OCI-LY7 (cell line): ENCODE measurements around the gene TPSG1. TPM values are rescaled to one million over a fixed set of nuclear protein-coding genes. Genes with fewer than 3 reads are reported as not detected.
"Not testable (repeated sequence)": the region's sequence is repeated elsewhere in the genome, so short reads cannot be mapped to it uniquely, and the experiment has no call there.

Source experiments
- BruUV-seq: library from RNA; stranded (reverse); fragments of 400-500 nt; replicated peaks from 2 replicates; lab custom pipeline; 2021; lab: Mats Ljungman, UMichigan
- CTCF ChIA-PET: fragments of 300-600 bp; sonication (Branson Sonifier 250); formaldehyde crosslinking; loops from one replicate; lab custom pipeline; 2022; ENCODE audit warnings: antibody characterized with exemption; ENCODE audit not compliant: unreplicated experiment; lab: Charles Lee
- POLR2A ChIA-PET: fragments of 300-600 bp; sonication (Branson Sonifier 250); formaldehyde crosslinking; loops from one replicate; lab custom pipeline; 2022; ENCODE audit warnings: antibody characterized with exemption; lab: Charles Lee
- DNase-seq: peaks from one replicate; pipeline ENCODE4 v3.0.0-alpha.2; 2015; ENCODE audit warnings: low spot score
- H2AFZ ChIP-seq: fragments of 200-600 bp; sonication (generic), shearing (Covaris generic); 2 replicates; pipeline ENCODE4 v1.6.1; 2014; ENCODE audit warnings: mild to moderate bottlenecking, antibody characterized with exemption, low read length, moderate library complexity
- H3K27ac ChIP-seq: fragments of 200-600 bp; sonication (generic); 2 replicates; pipeline ENCODE4 v1.5.1; 2014; ENCODE audit warnings: mixed run types, low read depth, mild to moderate bottlenecking, moderate library complexity, low read length, inconsistent platforms; ENCODE audit not compliant: poor library complexity, severe bottlenecking
- H3K36me3 ChIP-seq: fragments of 200-600 bp; sonication (generic); 2 replicates; pipeline ENCODE4 v1.6.1; 2014; ENCODE audit warnings: mild to moderate bottlenecking, antibody characterized with exemption, low read length, moderate library complexity, mixed read lengths; ENCODE audit not compliant: insufficient read depth
- H3K4me1 ChIP-seq: fragments of 200-600 bp; sonication (generic); 2 replicates; pipeline ENCODE4 v1.5.1; 2014; ENCODE audit warnings: mild to moderate bottlenecking, low read length; ENCODE audit not compliant: insufficient read depth, poor library complexity, severe bottlenecking
- H3K4me2 ChIP-seq: fragments of 200-600 bp; sonication (generic); 2 replicates; pipeline ENCODE4 v1.6.1; 2014; ENCODE audit warnings: mild to moderate bottlenecking, low read length
- H3K4me3 ChIP-seq: fragments of 200-600 bp; sonication (generic); 2 replicates; pipeline ENCODE4 v1.5.1; 2014; ENCODE audit warnings: mild to moderate bottlenecking, low read depth, low read length; ENCODE audit not compliant: poor library complexity, severe bottlenecking
- H3K79me2 ChIP-seq: fragments of 200-600 bp; sonication (generic); 2 replicates; pipeline ENCODE4 v1.6.1; 2016; ENCODE audit warnings: low read depth, mild to moderate bottlenecking, low read length, moderate library complexity, mixed read lengths; ENCODE audit not compliant: insufficient read depth
- H3K9me2 ChIP-seq: fragments of 200-600 bp; sonication (generic); 2 replicates; pipeline ENCODE4 v1.6.1; 2016; ENCODE audit warnings: mild to moderate bottlenecking, low read length, mixed read lengths; ENCODE audit not compliant: insufficient read depth
- H3K9me3 ChIP-seq: fragments of 200-600 bp; sonication (generic); 2 replicates; pipeline ENCODE4 v1.6.1; 2014; ENCODE audit warnings: mild to moderate bottlenecking, mixed run types, low read length, mixed read lengths
- H4K20me1 ChIP-seq: fragments of 200-600 bp; sonication (generic); 2 replicates; pipeline ENCODE4 v1.6.1; 2014; ENCODE audit warnings: mild to moderate bottlenecking, antibody characterized with exemption, low read length, moderate library complexity, mixed read lengths; ENCODE audit not compliant: insufficient read depth
- EZH2phosphoT487 ChIP-seq: fragments of 200-600 bp; sonication (generic); IDR thresholded peaks from 2 replicates; pipeline ENCODE4 v1.6.1; 2018; ENCODE audit warnings: low read depth, borderline replicate concordance, mild to moderate bottlenecking, mixed run types, antibody characterized with exemption, low read length, moderate library complexity, mixed read lengths
- intact Hi-C: fragments of 100-400 bp; cut with micrococcal nuclease; formaldehyde crosslinking; loops from one replicate; pipeline ENCODE4 v1.10.0; 2022; ENCODE audit not compliant: unreplicated experiment
- total RNA-seq, 2 experiments: library from RNA; depleted of rRNA in 1 of 2; stranded (reverse); fragments of >200 nt in 1 of 2; shearing (Covaris generic) in 1 of 2; gene quantifications; 2 replicates each; pipeline ENCODE4 v1.2.3, GENCODE V29; 2014 to 2022
- TF ChIP-seq, protein P1 (sequence below): fragments of 200-600 bp; sonication (generic); conservative IDR thresholded peaks from 2 replicates; pipeline ENCODE4 v1.5.1; 2014; ENCODE audit warnings: mild to moderate bottlenecking, antibody characterized with exemption, low read length, moderate library complexity, mixed read lengths

Gene TPSG1
- total RNA-seq, 2 experiments from 2014 or later: not detected

DNA sequence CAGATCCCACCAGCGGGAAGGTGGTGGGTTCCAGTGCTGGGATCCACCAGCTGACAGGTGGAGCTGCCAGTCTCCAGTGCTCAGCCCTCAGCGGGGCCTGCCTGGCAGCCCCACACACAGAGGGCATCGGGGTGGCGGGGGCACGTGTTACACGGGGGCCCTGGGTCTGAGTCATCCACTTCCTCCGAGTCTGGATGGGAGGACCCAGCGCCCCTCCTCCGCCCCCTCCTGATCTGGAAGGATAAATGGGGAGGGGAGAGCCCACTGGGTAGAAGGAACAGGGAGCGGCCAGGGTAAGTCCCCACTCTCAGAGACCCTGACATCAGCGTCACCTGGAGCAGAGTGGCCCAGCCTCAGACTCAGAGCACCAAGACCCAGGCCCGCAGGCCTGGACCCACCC, 15.4 kb upstream of the TPSG1 start, which contains the start of gene TPSAB1:
TSS of gene TPSAB1 (plus strand) at position 270 of the 400 bp plus-strand sequence. CDS start 234 bp downstream, outside the sequence.
- H3K4me2 ChIP-seq, intact Hi-C loops, POLR2A ChIA-PET, CTCF ChIA-PET, H4K20me1 ChIP-seq, H3K27ac ChIP-seq, H3K9me2 ChIP-seq, H3K79me2 ChIP-seq, H3K36me3 ChIP-seq, H2AFZ ChIP-seq, H3K9me3 ChIP-seq, H3K4me3 ChIP-seq, DNase-seq, BruUV-seq, H3K4me1 ChIP-seq: not testable (repeated sequence)

DNA sequence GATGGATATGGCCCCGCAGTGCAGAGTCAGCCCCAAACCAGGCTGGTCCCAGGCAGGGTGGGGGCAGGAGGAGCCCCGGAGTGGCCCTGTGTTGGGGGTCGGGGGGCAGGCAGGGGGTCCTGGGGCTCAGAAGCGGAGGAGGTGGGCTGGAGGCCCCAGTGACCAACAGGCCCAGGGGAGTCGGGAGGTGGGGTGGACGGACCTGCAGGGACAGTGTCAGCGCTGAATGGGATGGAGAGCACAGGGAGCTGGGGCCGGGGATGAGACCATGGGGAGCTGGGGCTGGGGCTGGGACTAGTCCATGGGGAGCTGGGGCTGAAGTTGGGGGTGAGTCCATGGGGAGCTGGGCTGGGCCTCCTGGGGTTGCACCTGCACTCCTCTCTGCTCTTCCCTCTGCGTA, 14.5 kb upstream of the TPSG1 start:
- H3K4me1 ChIP-seq, BruUV-seq, H2AFZ ChIP-seq, H3K9me3 ChIP-seq, H3K9me2 ChIP-seq, CTCF ChIA-PET, intact Hi-C loops, H3K4me2 ChIP-seq, H3K4me3 ChIP-seq, H3K36me3 ChIP-seq, H3K79me2 ChIP-seq, H3K27ac ChIP-seq, H4K20me1 ChIP-seq, POLR2A ChIA-PET, DNase-seq: not testable (repeated sequence)

DNA sequence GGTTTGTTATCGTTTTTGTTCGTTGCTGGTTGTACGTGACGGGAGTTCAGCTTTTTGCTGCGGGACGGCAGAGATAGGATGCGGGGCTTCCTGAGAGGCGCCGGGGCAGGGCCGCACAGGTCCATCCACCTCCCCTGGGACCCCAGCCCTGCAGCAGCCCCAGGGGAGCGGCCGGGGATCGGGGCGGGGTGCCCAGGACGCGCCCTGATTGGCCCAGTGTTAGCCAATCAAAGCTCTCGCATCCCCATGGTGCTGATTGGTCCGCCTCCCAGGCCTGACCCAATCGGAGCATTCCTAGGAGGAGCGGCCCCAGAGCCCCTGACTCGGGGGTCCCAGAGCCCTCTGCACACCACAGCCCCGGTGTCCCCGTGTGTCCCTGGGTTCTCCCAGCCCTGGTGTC, 13.8 kb upstream of the TPSG1 start:
- H3K79me2 ChIP-seq, DNase-seq, intact Hi-C loops, H4K20me1 ChIP-seq, H3K36me3 ChIP-seq, H2AFZ ChIP-seq, H3K4me3 ChIP-seq, BruUV-seq, H3K4me2 ChIP-seq, CTCF ChIA-PET, POLR2A ChIA-PET, H3K9me2 ChIP-seq, H3K4me1 ChIP-seq, H3K27ac ChIP-seq, H3K9me3 ChIP-seq: not testable (repeated sequence)

DNA sequence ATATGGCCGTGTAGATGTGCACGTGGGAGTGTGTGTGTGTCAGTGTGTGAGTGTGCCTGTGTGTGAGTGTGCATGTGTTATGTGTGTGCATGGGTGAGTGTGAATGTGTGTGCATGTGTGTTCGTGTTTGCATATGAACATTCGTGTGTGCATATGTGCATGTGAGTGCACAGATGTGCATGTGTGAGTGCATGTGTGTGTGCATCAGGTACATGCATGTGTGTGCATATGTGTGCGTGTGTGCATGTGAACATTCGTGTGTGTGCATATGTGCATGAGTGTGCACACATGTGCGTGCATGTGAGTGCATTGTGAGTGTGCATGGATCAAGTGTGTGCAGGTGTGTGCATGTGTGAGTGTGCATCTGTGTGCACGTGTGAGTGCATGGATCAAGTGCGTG, 12.9 kb upstream of the TPSG1 start:
- intact Hi-C loops: no loop called here
- Histone ChIP-seq H4K20me1 (no peaks in the 10 kb centered on the region), H3K36me3 (no peaks in the 10 kb centered on the region), H3K9me2 (no peaks in the 10 kb centered on the region), H2AFZ (no peak overlapping the region), H3K4me2 (no peak overlapping the region), H3K79me2 (no peaks in the 10 kb centered on the region), H3K4me3 (no peak overlapping the region), H3K4me1 (no peaks in the 10 kb centered on the region), H3K27ac (no peak overlapping the region), H3K9me3 (no peaks in the 10 kb centered on the region)
- POLR2A ChIA-PET: no interaction called here
- no peak for DNase-seq
- no TSS peak for BruUV-seq
- CTCF ChIA-PET: no interaction called here
- TF ChIP-seq, protein P1, sequence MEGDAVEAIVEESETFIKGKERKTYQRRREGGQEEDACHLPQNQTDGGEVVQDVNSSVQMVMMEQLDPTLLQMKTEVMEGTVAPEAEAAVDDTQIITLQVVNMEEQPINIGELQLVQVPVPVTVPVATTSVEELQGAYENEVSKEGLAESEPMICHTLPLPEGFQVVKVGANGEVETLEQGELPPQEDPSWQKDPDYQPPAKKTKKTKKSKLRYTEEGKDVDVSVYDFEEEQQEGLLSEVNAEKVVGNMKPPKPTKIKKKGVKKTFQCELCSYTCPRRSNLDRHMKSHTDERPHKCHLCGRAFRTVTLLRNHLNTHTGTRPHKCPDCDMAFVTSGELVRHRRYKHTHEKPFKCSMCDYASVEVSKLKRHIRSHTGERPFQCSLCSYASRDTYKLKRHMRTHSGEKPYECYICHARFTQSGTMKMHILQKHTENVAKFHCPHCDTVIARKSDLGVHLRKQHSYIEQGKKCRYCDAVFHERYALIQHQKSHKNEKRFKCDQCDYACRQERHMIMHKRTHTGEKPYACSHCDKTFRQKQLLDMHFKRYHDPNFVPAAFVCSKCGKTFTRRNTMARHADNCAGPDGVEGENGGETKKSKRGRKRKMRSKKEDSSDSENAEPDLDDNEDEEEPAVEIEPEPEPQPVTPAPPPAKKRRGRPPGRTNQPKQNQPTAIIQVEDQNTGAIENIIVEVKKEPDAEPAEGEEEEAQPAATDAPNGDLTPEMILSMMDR: no peak
- TF ChIP-seq EZH2phosphoT487: no peak

DNA sequence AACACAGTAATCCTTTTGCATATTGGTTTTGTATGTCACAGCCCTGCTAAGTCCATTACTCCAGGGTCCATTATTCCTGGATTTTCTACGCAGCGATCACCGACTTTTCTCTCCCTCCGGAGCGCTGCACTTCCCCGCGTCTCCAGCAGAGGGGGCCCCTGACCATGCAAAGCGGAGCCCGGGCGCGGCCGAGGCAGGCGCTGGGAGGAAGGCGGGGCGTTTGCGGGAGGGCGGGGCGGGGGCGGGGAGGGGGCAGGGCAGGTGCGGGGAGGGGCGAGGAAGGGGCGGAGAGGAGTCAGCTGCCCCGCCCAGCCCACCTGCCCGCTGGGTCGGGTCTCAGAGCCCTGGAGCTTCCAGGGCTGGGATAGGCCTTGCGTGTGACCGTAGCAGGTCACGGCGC, 11.6 kb upstream of the TPSG1 start:
- POLR2A ChIA-PET, H3K9me3 ChIP-seq, H3K79me2 ChIP-seq, DNase-seq, H2AFZ ChIP-seq, H3K36me3 ChIP-seq, H4K20me1 ChIP-seq, H3K4me2 ChIP-seq, H3K4me1 ChIP-seq, BruUV-seq, H3K9me2 ChIP-seq, intact Hi-C loops, H3K4me3 ChIP-seq, H3K27ac ChIP-seq, CTCF ChIA-PET: not testable (repeated sequence)

DNA sequence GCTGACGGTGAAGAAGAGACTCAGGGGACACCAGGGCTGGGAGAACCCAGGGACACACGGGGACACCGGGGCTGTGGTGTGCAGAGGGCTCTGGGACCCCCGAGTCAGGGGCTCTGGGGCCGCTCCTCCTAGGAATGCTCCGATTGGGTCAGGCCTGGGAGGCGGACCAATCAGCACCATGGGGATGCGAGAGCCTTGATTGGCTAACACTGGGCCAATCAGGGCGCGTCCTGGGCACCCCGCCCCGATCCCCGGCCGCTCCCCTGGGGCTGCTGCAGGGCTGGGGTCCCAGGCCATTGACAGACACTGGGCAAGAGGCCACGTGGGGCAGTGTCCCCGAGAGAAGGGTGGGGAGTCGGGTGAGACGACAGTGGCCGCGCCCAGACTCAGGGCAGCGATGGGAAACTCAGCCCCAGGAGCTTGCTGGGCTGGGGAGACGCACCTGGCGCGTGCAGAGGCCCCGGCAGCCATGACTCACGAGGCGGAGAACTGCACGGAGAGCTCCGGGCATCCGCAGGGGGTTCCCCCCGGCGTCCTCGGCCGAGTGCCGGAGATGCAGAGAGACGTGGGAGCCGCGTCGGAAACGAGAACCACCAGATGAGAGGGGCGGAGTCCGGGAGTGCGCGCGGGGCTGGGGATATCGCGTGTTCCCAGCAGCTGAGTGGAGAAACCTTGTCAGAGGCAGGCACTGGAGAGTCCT, 7.1 kb upstream of the TPSG1 start:
- intact Hi-C loops, CTCF ChIA-PET, POLR2A ChIA-PET, H3K9me2 ChIP-seq, H3K4me3 ChIP-seq, H3K36me3 ChIP-seq, BruUV-seq, H3K9me3 ChIP-seq, H4K20me1 ChIP-seq, H3K27ac ChIP-seq, H3K79me2 ChIP-seq, H3K4me1 ChIP-seq, H3K4me2 ChIP-seq, DNase-seq, H2AFZ ChIP-seq: not testable (repeated sequence)
